ENCODE results near the gene SULT1C2. TPM values are rescaled to one million over a fixed set of nuclear protein-coding genes. Genes with fewer than 3 reads are reported as not detected.

The SULT1C2 gene
- total and polyA plus RNA-seq, 2 of the 13 experiments (the other 11 are each of a cell fraction or from before 2014, with no cell fraction given), result 4.0 to 6.2 TPM

GRCh38 chr2:108268001-108268400, 20.7 kb upstream of the SULT1C2 start (continued):
- TF ChIP-seq ZNF18 (CRISPR knock-in tag; IDR thresholded peaks at IDR 0.05; ENCODE audit: insufficient replicate concordance) (no peak), FOXM1 (CRISPR knock-in tag; IDR thresholded peaks at IDR 0.05) (no peak), SMC3 (IDR thresholded peaks at IDR 0.05; ENCODE audit: low read length) (no peak), ELK4 (CRISPR knock-in tag; IDR thresholded peaks at IDR 0.05; ENCODE audit: borderline replicate concordance) (no peak)

DNA sequence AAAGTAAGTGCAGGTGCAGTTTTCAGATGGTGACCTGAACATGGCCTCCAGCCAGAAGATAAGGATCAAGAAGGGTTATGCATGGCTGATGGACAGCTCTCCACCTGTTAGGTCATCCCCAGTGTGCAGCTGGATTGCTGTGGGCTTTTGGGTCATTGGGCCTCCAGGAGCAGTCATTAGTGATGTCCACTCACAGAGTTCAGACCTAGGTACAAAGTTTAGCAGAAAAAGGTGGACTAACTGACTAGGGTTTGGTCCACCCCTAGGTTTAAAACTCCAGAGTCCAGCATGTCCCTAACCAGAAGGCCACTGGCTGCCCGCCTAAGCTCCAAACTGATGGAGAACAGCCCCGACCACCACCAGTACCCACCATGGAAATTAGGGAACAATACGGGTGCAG, 18.3 kb upstream of the SULT1C2 start:
- 58% methylated on average over 2 of the region's 3 CpGs for WGBS (ENCODE audit: low lambda C conversion rate)
- H3K4me3 ChIP-seq (replicated peaks in 1 of 3; ENCODE audit: insufficient read depth in 1 of 3, low read depth in 2 of 3, low read length in 3 of 3), result no peak overlapping the region
- ChIA-PET CTCF (ENCODE audit: low intra/inter-chr PET ratio, low total read pairs) (no interaction called here), POLR2A (no interaction called here)
- H2AFZ ChIP-seq (ENCODE audit: low read length), result peak overlapping the region; percentile 42
- intact Hi-C loops (cut with micrococcal nuclease; ENCODE audit: unreplicated experiment) (no loop called here), in situ Hi-C loops (cut with HindIII; ENCODE audit: extremely low pct_ligation_motif_present, low pct_unique_long_range_greater_than_20kb) (no loop called here)
- no peaks in the 10 kb centered on the region for H3K9me3 ChIP-seq (ENCODE audit: low read length)
- H3K27ac ChIP-seq (ENCODE audit: extremely low read length, insufficient read depth, low read length), result no peak overlapping the region
- no peaks in the 10 kb centered on the region for H3K36me3 ChIP-seq (replicated peaks in 1 of 2; ENCODE audit: control insufficient read depth in 1 of 2, insufficient read depth in 2 of 2, low read length in 2 of 2)
- no peaks in the 10 kb centered on the region for H3K79me2 ChIP-seq (ENCODE audit: insufficient read depth, low read length)
- BruUV-seq (replicated peaks), result no TSS peak
- H4K20me1 ChIP-seq (ENCODE audit: insufficient read depth, low read length), result no peaks in the 10 kb centered on the region
- H3K27me3 ChIP-seq (ENCODE audit: control insufficient read depth in 1 of 2, insufficient read depth in 2 of 2, low read length in 2 of 2), result no peaks in the 10 kb centered on the region; a peak in 1 of 5 replicates
- FAIRE-seq (no peak), DNase-seq (ENCODE audit: low spot score) (no peak), ATAC-seq (no peak)
- H3K9ac ChIP-seq (ENCODE audit: insufficient read depth, low read depth, low read length), result no peak overlapping the region
- H3K4me2 ChIP-seq (ENCODE audit: low read depth, low read length), result peak overlapping the region; percentile 88
- peaks cover 72% of the 10 kb centered on the region for H3K4me1 ChIP-seq (ENCODE audit: insufficient read depth, low read length)
- TF ChIP-seq ZNF646 (CRISPR knock-in tag; IDR thresholded peaks at IDR 0.05), result no peak
- TF ChIP-seq EEA1 (CRISPR knock-in tag; IDR thresholded peaks at IDR 0.05; ENCODE audit: borderline replicate concordance), result no peak
- TF ChIP-seq THAP7 (CRISPR knock-in tag; IDR thresholded peaks at IDR 0.05), result no peak
- TF ChIP-seq LCORL (IDR thresholded peaks at IDR 0.05), result no peak
- TF ChIP-seq LCORL (CRISPR knock-in tag; IDR thresholded peaks at IDR 0.05), result no peak
- TF ChIP-seq, protein P1, sequence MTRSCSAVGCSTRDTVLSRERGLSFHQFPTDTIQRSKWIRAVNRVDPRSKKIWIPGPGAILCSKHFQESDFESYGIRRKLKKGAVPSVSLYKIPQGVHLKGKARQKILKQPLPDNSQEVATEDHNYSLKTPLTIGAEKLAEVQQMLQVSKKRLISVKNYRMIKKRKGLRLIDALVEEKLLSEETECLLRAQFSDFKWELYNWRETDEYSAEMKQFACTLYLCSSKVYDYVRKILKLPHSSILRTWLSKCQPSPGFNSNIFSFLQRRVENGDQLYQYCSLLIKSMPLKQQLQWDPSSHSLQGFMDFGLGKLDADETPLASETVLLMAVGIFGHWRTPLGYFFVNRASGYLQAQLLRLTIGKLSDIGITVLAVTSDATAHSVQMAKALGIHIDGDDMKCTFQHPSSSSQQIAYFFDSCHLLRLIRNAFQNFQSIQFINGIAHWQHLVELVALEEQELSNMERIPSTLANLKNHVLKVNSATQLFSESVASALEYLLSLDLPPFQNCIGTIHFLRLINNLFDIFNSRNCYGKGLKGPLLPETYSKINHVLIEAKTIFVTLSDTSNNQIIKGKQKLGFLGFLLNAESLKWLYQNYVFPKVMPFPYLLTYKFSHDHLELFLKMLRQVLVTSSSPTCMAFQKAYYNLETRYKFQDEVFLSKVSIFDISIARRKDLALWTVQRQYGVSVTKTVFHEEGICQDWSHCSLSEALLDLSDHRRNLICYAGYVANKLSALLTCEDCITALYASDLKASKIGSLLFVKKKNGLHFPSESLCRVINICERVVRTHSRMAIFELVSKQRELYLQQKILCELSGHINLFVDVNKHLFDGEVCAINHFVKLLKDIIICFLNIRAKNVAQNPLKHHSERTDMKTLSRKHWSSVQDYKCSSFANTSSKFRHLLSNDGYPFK (CRISPR knock-in tag; IDR thresholded peaks at IDR 0.05; ENCODE audit: borderline replicate concordance), result no peak
